Erythroblast (primary cell): ENCODE results near the gene SIK3.

Experiments used
- GATA1 ChIP-seq: IDR thresholded peaks from 2 replicates; pipeline ENCODE4 v1.6.1; 2011; ENCODE audit warnings: low read depth, mild to moderate bottlenecking, control low read depth, low read length, moderate library complexity
- POLR2A ChIP-seq: IDR thresholded peaks from 2 replicates; pipeline ENCODE4 v1.6.1; 2011; ENCODE audit warnings: mild to moderate bottlenecking, low read length

DNA sequence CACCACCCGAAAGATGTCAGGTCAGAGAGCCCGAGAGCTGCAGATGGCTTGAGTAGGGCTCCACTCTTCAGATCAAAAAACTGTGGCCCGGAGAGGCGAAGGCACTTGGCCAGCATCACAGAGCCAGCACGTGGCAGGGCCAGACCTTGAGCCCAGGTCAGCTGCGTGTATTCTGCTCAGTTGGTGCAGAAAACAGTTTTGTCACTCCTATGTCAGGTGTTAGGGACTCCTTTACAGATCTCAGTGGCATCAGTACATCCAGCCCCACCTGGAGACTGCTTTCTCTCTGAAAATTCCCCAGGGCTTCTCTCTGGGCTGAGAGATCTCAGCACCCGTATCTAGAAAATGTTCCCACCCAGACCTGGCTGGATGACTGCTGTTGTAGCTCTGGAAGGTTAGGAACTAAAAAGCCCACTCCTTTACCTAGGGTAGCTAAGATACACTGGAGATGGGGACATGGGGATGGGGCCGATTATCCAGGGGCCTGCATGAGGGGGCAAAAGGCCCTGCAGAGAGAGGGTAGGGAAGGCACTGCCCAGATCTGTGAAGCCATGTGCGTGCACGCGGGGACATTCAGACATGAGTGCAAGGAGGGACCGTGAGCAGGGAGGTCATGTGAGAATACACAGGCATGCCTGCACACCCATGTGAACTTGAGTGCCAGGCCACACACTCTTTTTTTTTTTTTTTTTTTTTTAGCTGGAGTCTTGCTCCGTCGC lies 264.3 kb downstream of the SIK3 start:
- TF ChIP-seq POLR2A (no peak), GATA1 (no peak)
